NCI-H146 treated with DMSO at 0.1 percent for 48 hours (cell line): Measurements from ENCODE around the gene NOD2.
A peak's percentile ranks its signal among the peaks of the same experiment; 100 is the strongest.

ENCODE experiments used
- DNase-seq: peaks from one replicate; lab custom pipeline; 2025; ENCODE audit not compliant: unreplicated experiment; lab: John Stamatoyannopoulos, UW

The NOD2 gene

GRCh38 chr16:50712560-50712898, 19.1 kb downstream of the NOD2 start:
- no peak for DNase-seq

- DNase-seq: no peak
Observed at GRCh38 chr16:50712956-50713355, 19.6 kb downstream of the NOD2 start.

DNA sequence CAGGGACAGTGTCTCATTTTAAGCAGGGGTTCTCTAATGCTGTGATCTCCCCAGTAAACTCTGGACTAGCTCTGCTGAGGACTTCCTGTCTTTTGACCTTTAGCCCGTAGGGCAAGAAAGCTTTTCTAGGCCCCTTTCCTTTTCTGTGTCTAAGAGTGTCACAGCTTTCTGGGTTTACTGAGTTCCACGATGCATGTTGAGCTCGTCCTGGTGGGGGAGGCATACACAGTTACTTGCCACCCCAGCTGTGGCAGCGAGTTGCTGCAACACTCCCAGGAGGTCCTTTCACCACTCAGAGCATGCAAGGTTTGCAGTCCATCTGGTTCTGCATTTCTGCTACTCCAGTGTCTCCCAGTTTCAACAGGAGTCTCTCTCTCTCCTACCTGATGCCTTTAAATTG, 23.7 kb downstream of the NOD2 start:
- DNase-seq: no peak

DNA sequence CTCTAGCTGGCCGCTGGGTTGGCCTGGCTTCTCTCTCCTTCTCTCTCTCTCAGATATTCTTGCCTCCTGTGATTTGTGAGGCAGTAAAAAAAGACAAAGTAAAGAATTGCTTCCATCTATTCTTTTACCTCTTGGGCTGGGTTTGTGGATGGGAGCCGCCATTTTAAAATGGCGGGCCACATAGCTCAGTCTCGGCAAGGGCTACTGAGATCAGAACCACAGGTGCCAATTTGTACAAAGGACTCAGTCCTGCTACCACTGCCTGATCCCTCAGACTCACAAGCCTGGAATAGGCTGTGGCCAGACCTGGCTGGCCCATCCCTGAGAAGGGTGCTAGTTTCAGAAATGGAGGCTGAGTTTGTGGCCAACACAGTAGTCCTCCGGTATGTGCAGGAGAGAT, 24.1 kb downstream of the NOD2 start:
- no peak for DNase-seq

DNA sequence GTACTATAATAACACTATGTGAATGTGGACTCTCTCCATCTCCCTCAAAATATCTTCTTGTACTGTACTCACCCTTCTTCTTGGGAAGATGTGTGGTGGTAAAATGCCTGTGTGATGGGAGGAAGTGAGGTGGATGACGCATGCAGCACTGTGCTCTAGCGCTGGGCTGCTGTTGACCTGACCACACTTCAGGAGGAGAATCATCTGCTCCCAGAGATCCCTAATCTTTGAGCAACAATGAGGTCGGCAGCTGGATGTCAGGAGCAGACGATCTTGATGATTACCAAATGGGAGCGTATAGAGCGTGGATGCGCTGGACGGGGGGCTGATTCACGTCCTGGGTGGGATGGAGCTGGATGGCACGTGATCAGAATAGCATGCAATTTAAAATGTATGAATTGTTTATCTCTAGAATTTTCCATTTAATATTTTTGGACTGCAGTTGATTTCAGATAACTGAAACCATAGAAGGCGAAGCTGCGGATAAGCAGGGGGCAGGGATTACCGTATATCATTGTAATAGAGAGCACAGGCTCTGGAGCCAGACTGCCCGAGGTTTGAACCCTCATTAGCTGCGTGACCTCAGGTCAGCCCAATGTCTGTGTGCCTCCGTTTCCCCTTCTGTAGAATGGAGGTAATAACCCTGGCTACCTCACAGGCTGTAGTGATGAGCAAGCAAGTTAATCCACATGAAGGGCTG, 24.8 kb downstream of the NOD2 start:
- DNase-seq: no peak

DNA sequence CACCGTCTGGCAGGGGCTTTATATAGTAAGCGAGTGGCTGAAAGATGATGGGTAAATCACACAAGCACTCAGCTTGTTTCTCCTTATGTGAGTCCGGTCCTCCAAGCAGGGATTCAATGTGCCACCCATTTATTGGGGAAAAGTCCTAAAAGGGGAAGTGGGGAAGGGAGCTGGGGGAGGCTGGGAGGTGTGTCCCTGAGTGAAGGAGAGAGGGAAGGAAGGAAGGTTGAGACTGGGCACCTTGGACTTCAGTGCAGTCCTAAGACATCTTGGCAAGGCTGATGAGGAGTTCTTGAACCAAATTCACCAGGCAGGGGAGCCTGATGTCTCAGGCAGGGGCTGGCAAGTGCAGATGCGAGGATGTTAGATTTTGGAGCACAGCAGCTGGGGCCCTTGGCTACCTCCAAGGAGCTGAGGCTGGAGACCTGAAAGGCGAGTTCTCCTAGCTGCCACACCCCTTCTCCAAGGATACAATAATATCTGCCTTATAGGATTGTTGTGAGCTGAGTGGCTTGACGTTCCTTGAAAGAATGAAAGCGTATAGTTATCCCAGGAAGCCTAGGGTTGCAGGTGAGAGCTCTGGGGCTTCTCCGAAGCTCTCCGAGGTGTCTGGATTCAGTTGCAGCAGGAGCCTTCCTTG, 25.5 kb downstream of the NOD2 start:
- DNase-seq: no peak

GRCh38 chr16:50719401-50720337, 26.3 kb downstream of the NOD2 start:
- peak; percentile 7 for DNase-seq

DNA sequence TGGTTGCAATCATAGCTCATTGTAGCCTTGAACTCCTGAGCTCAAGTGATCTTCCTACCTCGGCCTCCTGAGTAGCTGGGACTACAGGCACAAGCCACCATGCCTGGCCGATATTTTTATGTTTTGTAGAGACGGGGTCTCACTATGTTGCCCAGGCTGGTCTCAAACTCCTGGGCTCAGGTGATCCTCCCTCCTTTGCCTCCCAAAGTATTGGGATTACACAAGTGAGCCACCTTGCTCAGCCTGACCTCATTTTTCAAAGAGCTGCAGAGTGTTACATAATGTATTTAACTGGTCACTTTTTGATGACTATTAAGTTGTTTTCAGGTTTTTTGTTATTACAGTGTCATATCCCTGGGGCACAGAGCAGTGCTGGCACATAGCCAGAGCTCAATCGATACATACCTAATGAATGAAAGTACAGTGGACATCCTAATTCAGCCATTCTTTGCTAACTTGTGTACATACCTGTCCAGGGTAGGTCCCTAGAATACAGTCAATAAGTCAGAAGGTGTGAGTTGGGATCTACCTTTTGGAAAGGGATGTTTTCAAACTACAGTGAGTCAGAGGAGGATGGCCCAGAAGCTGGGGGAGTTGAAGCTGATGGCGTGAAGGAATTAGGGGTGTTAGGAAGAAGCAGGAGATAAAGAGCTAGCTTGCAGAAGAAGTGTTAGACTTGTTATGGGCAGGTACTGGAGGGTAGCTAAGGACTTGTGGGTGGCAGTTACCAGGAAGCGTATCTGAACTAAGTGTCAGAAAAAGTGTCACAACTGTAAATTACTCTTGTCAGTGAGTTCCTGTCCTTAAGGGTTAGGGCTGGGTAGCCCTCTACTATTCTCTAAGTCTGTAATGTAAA, 28.4 kb downstream of the NOD2 start:
- DNase-seq: peak; percentile 66

GRCh38 chr16:50722405-50722737, 29.0 kb downstream of the NOD2 start:
- no peak for DNase-seq

GRCh38 chr16:50722960-50723359, 29.6 kb downstream of the NOD2 start:
- no peak for DNase-seq

DNA sequence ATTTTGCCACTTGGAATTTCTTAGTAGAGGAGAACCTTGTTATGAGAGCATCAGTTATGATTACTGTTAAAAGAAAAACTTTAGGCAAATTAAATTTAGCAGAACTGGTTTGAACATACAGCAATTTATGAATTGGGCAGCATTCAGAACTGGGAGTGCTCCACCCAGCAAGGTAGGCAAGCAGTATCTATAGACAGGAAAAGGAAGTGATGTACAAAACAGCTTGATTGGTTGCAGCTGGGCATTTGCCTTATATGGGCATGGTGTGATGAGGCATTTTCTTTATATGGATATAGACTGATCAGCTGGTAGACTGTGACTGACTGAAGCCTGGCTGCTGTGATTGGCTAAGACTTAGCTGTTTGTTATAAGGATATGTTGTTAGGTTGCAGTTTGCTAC, 30.9 kb downstream of the NOD2 start:
- no peak for DNase-seq

DNA sequence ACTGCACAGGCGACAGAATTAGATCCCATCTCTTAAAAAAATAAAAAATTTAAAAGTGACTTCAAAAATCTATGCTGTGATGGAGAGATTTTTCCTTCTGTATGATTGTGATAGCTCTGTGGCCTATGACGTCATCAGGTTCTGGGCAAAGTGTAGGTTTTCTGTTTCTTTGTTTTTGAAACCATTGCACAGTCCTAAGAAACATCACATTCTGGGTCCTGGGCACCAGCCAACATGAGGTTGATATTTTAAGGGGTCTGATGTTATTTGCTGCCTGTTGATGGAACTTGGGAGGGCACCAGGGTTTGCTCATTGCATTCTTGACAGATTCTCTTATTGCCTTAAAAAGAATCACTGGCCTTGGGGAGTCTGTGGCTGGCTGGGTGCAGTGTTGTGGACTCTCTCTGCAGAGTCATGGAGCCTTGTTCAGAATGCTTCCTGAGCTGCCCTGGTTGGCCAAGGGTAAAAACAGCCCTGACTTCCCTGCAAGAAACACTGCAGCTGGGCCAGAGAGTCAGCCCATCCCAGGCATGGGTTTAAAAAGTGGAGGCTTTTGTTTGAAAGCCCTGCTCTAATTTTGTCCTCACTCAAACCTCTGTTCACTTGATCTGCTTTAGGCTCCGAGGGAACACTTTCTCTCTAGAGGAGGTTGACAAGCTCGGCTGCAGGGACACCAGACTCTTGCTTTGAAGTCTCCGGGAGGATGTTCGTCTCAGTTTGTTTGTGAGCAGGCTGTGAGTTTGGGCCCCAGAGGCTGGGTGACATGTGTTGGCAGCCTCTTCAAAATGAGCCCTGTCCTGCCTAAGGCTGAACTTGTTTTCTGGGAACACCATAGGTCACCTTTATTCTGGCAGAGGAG, 38.0 kb downstream of the NOD2 start:
- DNase-seq: no peak

GRCh38 chr16:50731989-50732832, 38.8 kb downstream of the NOD2 start:
- no peak for DNase-seq

GRCh38 chr16:50733468-50733867, 40.1 kb downstream of the NOD2 start:
- DNase-seq: no peak

DNA sequence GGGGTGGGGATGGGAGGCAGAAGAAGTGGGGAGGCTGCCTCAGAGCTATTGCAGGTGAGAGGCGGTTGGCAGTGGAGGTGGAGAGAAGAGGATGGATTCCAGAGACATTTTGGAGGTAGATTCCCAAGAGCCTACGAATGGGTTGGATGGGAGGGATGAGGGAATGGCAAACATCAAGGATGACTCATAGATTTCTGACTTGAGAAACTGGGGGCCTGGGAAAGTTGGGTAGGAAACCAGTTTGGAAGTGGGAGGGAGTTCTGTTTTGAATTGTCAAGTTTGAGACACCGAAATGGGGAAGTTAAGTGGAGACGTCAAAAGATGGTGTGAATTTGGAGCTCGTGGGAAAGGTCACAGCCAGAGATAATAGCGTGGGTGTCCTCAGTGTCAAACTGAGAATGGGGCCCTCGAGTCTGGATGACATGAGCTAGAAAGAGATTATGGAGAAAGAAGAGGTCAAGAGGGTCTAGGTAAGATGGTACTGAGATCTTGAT, 42.3 kb downstream of the NOD2 start:
- DNase-seq: no peak

- DNase-seq: no peak
Observed at GRCh38 chr16:50736448-50736847, 43.0 kb downstream of the NOD2 start.

GRCh38 chr16:50737420-50737959, 44.1 kb downstream of the NOD2 start:
- DNase-seq: no peak

GRCh38 chr16:50739031-50739430, 45.6 kb downstream of the NOD2 start:
- no peak for DNase-seq

GRCh38 chr16:50740736-50741135, 47.3 kb downstream of the NOD2 start:
- no peak for DNase-seq
